Mesodermal cell (in vitro differentiated cells): Measurements from ENCODE around the gene LSM12.

ENCODE experiments used
- H3K27ac ChIP-seq: 2 replicates; pipeline ENCODE4 v1.7.0; 2013; ENCODE audit warnings: mild to moderate bottlenecking, low read depth, low read length, moderate library complexity; ENCODE audit not compliant: severe bottlenecking
- H3K36me3 ChIP-seq: 2 replicates; pipeline ENCODE4 v1.7.1; 2013; ENCODE audit warnings: mild to moderate bottlenecking, low read length, moderate library complexity; ENCODE audit not compliant: control insufficient read depth, insufficient read depth
- H3K4me1 ChIP-seq: one replicate; pipeline ENCODE4 v1.7.1; 2013; ENCODE audit warnings: mild to moderate bottlenecking, low read length; ENCODE audit not compliant: insufficient read depth, control insufficient read depth, poor library complexity, severe bottlenecking
- H3K4me3 ChIP-seq: 2 replicates; pipeline ENCODE4 v1.7.0; 2013; ENCODE audit warnings: low read length, control low read depth, mild to moderate bottlenecking; ENCODE audit not compliant: insufficient read depth, poor library complexity, severe bottlenecking; ENCODE audit errors: extremely low read depth
- H3K9me3 ChIP-seq: 2 replicates; pipeline ENCODE4 v1.7.1; 2013; ENCODE audit warnings: mild to moderate bottlenecking, low read length, moderate library complexity; ENCODE audit not compliant: control insufficient read depth
- WGBS, 2 experiments: methylation state at CpG; one replicate each; pipeline ENCODE4 v1.1.5; 2013; ENCODE audit warnings: missing lambda C conversion rate in 2 of 2; ENCODE audit not compliant: insufficient coverage in 2 of 2; 5-methylcytosine and 5-hydroxymethylcytosine counted together

Gene LSM12

DNA sequence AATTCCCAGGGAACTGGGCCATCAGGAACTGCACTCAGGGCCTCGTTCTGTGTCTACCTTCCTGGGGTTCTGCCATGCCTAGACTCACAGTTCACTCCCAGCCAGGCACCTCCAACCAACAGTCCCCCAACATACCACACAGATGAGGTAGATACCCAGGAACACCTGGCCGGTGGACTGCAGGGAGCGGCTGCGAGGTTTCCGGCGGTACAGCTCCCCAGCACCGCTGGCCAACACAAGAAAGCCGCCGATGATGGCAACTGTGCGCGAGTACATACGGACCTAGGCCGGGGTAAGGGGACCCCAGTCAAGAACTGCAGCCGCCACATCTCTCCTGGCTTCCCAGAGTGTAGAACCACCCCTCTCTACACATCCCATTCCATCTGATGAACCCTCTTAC is 53.6 kb downstream of the LSM12 start:
- WGBS, 2 experiments: 96 to 98% methylated on average over 8 to 14 of the region's 14 CpGs
- H3K36me3 ChIP-seq: peaks cover 13% of the 10 kb centered on the region
- no peaks in the 10 kb centered on the region for H3K9me3 ChIP-seq
- H3K4me3 ChIP-seq: no peak overlapping the region
- H3K27ac ChIP-seq: no peak overlapping the region
- H3K4me1 ChIP-seq: peaks cover 5% of the 10 kb centered on the region

DNA sequence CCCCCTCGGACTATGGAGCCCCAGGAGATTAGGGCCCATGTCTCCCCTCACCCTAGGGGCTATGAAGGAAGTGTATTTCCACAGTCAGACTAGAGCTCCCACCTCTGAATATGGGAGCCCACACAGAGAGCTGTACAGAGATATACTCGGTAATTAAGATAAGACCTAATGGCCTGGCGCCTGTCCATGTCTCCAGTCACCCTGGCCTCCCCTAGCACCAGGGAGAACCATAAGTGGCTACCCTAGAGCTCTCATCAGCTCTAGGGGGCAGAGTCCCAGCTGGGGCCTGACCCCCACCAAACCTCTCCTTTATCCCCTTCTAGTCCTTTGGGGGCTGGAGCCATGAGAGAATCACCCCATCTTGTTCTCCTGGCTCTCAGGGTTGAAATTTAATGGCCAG is 54.1 kb downstream of the LSM12 start:
- Histone ChIP-seq H3K4me3 (no peak overlapping the region), H3K4me1 (peaks cover 5% of the 10 kb centered on the region), H3K9me3 (no peaks in the 10 kb centered on the region), H3K36me3 (peaks cover 13% of the 10 kb centered on the region), H3K27ac (no peak overlapping the region)
- WGBS, 2 experiments: 85 to 90% methylated on average over 2 to 3 of the region's 3 CpGs

DNA sequence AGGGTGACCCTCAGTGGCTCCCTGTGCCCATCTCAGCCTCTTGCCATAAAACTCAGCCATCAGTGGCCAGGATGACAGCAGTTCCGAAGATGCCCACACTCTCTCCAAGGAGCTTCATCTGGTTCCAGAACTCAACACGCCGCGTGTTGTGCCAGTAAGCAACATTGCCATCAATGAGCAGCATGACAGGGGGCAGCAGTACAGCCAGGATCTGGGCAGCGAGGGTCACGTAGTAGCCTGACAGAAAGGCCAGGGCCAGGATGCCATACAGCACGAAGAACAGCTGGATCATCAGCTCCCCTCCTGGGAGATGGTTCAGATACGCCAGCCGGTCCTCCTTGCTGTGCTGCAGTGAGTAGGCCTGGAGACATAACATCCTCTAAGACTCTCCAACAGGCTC is 54.6 kb downstream of the LSM12 start:
- WGBS, 2 experiments: 96% methylated on average over 9 of the region's 9 CpGs
- Histone ChIP-seq H3K27ac (no peak overlapping the region), H3K9me3 (no peaks in the 10 kb centered on the region), H3K36me3 (peaks cover 13% of the 10 kb centered on the region), H3K4me1 (peaks cover 5% of the 10 kb centered on the region), H3K4me3 (no peak overlapping the region)

DNA sequence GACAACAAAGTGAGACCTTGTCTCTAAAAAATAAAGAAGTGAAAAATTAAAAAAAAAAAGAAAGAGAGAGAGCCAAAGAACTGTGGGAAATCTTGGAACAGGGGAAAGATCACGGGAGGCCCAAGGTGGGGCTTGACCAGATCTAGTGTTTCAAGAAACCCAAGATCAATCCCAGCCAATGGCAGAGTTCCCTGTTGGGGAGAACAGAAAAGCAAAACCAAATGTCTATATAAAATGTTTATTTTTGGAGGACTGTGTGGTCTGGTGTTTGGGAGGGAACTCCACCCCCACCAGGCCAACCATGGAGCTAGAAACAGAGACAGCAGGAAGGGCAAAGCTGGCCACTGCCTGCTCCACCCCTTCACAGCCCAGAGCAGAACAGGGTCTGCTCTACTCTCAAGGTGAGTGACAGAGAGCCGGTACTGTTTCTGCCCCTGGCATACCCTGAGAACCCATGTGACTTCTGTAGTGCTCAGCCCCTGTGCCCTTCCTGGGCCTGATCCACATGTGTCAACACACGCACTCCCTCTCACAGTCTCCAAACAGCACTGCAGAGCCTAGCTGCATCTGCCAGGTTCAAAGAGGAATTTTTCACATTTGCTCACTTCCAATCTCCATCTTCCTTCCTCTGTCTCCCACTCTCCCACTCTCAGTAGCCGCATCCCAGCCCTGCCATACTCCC is 55.4 kb downstream of the LSM12 start:
- Histone ChIP-seq H3K27ac (no peak overlapping the region), H3K36me3 (peaks cover 13% of the 10 kb centered on the region)

GRCh38 chr17:44008205-44008909 is 58.1 kb downstream of the LSM12 start:
- Histone ChIP-seq H3K27ac (no peak overlapping the region), H3K4me1 (peaks cover 18% of the 10 kb centered on the region), H3K36me3 (peaks cover 13% of the 10 kb centered on the region), H3K4me3 (peak overlapping the region; percentile 60), H3K9me3 (no peaks in the 10 kb centered on the region)
- WGBS, 2 experiments: 100% methylated on average over 2 to 4 of the region's 6 CpGs

More for the DNA sequence above, 55.4 kb downstream of the LSM12 start:
- H3K4me3 ChIP-seq: no peak overlapping the region
- no peaks in the 10 kb centered on the region for H3K9me3 ChIP-seq
- H3K4me1 ChIP-seq: peaks cover 5% of the 10 kb centered on the region
- 55 to 67% methylated on average over 3 to 4 of the region's 4 CpGs for WGBS, 2 experiments

- Histone ChIP-seq H3K27ac (no peak overlapping the region), H3K4me1 (peaks cover 18% of the 10 kb centered on the region), H3K36me3 (peaks cover 9% of the 10 kb centered on the region), H3K9me3 (no peaks in the 10 kb centered on the region), H3K4me3 (peak overlapping the region; percentile 60)
- 8 to 9% methylated on average over 29 to 32 of the region's 37 CpGs for WGBS, 2 experiments
Observed at GRCh38 chr17:44007346-44008204, 58.9 kb downstream of the LSM12 start.

DNA sequence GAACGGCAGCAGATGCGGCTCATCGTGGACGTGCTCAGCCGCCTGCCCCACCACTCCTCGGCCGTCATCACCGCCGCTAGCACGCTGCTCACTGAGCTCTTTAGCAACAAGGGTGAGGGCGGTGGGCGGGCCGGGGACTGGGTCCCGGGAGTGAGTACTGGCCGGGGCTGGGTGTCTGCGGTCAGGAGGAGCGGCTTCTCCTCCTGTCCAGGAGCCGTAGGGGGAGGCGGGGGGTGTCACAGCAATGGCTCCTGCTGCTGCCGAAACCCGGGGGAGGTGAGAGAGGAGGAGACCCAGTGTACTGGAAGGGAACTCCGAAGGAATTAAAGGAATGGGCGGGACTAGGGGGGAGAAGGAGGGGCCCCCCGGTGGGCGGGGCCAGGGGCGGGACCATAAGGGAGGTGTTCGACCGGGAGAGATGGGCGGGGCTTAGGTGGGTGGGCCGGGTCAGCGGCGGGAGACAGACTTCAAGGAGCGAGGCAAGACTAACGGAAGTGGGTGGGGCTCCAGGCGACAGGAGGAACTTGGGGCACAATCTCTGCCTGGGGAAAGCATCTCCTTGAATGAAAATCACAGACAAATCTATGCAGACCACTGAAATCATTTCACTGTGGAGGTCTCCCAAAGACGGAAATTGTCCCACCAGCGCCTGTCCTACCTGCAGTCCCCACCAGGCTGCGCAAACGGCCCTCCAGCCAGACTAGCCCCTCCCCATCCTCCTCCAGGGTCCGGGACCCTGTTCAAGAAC is 59.7 kb downstream of the LSM12 start:
- Histone ChIP-seq H3K9me3 (no peaks in the 10 kb centered on the region), H3K27ac (no peak overlapping the region), H3K4me1 (peaks cover 18% of the 10 kb centered on the region), H3K36me3 (peaks cover 9% of the 10 kb centered on the region), H3K4me3 (peak overlapping the region; percentile 60)
- 0% methylated on average over 14 to 31 of the region's 40 CpGs for WGBS, 2 experiments

DNA sequence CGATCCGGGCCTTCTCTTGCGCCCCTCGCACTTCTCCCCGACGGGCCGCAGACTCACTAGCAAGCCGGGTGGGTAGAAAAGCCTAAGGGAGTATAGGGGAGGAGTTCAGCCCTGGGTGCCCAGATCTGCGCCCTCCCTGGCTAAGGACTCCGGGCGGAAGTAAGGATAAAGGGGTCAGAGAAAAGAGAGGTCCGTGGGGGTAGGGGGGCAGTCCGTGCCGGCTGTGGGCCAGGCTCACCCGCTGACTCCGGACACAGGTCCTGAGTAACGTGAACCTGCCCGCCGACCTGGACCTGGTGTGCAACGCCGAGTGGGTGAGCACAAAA is 60.2 kb downstream of the LSM12 start:
- Histone ChIP-seq H3K4me1 (peaks cover 18% of the 10 kb centered on the region), H3K4me3 (peak overlapping the region; percentile 60), H3K36me3 (peaks cover 6% of the 10 kb centered on the region), H3K27ac (no peak overlapping the region), H3K9me3 (no peaks in the 10 kb centered on the region)
- WGBS, 2 experiments: 3 to 6% methylated on average over 10 to 18 of the region's 21 CpGs

DNA sequence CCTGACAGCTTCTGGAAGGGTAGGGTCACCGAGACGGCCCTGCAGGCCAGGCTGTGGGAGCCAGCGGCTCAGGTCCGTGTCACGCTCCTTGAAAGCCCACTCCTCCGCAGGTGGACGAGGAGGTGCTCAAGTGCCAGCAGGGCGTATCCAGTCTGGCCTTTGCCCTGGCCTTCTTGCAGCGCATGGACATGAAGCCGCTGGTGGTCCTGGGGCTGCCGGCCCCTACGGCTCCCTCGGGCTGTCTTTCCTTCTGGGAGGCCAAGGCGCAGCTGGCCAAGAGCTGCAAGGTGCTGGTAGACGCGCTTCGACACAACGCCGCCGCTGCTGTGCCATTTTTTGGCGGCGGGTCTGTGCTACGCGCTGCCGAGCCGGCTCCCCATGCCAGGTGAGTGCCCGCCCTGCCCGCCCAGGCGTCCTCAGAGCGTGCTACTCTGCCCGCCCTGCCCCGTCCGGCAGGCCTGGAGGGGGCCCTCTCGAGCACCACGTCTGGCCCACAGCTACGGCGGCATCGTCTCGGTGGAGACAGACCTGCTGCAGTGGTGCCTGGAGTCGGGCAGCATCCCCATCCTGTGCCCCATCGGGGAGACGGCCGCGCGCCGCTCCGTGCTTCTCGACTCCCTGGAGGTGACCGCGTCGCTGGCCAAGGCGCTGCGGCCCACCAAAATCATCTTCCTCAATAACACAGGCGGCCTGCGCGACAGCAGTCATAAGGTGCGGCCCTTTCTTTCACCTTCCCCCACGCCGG is 60.8 kb downstream of the LSM12 start:
- Histone ChIP-seq H3K36me3 (peaks cover 3% of the 10 kb centered on the region), H3K9me3 (no peaks in the 10 kb centered on the region), H3K4me1 (peaks cover 18% of the 10 kb centered on the region), H3K4me3 (peak overlapping the region; percentile 60), H3K27ac (no peak overlapping the region)
- 3 to 4% methylated on average over 49 to 53 of the region's 59 CpGs for WGBS, 2 experiments
